ENCODE data around the gene USP14. TPM values are rescaled to one million over a fixed set of nuclear protein-coding genes. Genes with fewer than 3 reads are reported as not detected.

The USP14 gene
- total RNA-seq, 6 donors from 2014 or later, result 11.5 to 41.2 (median 33.0) TPM

DNA sequence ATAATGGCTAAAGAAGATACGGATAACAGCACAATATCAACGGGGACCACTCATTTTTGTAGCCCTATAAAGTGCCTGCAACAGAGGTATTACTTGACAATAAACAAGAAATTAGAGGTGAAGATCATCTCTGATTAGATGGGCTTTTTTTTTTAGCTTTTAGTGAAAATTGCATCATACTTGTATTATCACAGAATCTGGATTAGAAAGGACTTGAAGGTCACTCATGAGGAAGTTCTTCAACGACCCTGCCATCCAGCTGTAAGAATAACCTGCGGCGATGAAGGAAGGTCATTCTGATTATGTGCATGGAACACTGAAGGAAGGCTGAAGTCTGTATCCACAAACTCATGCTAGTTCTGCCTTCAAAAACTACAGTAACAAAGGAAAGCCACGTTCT is 69.0 kb downstream of the USP14 start:
- Histone ChIP-seq H3K27ac (no peak overlapping the region), H3K4me1 (no peaks in the 10 kb centered on the region), H3K27me3 (no peaks in the 10 kb centered on the region), H3K36me3 (peaks cover 0 to 56% (median 16%) of the 10 kb centered on the region in 4 donors), H3K4me3 (no peak overlapping the region), H3K9me3 (no peaks in the 10 kb centered on the region)
- DNase-seq, result no peak
- WGBS, 2 donors, result 88% methylated on average over 6 of the region's 6 CpGs
- TF ChIP-seq, protein P1, sequence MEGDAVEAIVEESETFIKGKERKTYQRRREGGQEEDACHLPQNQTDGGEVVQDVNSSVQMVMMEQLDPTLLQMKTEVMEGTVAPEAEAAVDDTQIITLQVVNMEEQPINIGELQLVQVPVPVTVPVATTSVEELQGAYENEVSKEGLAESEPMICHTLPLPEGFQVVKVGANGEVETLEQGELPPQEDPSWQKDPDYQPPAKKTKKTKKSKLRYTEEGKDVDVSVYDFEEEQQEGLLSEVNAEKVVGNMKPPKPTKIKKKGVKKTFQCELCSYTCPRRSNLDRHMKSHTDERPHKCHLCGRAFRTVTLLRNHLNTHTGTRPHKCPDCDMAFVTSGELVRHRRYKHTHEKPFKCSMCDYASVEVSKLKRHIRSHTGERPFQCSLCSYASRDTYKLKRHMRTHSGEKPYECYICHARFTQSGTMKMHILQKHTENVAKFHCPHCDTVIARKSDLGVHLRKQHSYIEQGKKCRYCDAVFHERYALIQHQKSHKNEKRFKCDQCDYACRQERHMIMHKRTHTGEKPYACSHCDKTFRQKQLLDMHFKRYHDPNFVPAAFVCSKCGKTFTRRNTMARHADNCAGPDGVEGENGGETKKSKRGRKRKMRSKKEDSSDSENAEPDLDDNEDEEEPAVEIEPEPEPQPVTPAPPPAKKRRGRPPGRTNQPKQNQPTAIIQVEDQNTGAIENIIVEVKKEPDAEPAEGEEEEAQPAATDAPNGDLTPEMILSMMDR (IDR thresholded peaks at IDR 0.05), result no peak
- no peak for TF ChIP-seq EP300 (IDR thresholded peaks at IDR 0.05)
- no peak for TF ChIP-seq POLR2AphosphoS5 (IDR thresholded peaks at IDR 0.05)
- ATAC-seq (ENCODE audit: low FRiP score in 2 of 2), result no peak

DNA sequence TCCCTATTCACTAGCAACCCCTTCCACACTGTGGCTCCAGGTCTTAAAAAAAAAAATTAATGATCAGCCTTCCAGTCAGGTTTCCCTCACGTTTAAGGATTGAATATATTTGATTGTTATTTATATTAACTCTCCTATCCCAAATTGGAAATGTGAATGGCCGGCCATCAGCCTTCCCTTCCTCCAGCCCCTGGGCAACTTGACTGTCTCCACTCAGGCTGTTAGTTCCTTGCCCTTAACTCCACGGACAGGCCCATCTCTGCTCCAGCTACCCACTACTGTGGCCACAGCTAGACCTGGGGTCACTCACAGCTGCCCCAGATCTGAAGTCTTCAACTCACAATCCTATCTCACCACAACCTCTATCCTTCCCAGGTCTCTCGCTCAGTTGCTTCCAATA is 69.5 kb downstream of the USP14 start:
- WGBS, 2 donors, result 92 to 93% methylated on average over 4 of the region's 4 CpGs
- Histone ChIP-seq H3K9me3 (no peaks in the 10 kb centered on the region), H3K27me3 (no peaks in the 10 kb centered on the region), H3K4me3 (no peak overlapping the region), H3K36me3 (peaks cover 0 to 51% (median 16%) of the 10 kb centered on the region in 4 donors), H3K4me1 (no peaks in the 10 kb centered on the region), H3K27ac (no peak overlapping the region)
- no peak for TF ChIP-seq POLR2A (IDR thresholded peaks at IDR 0.05)
- no peak for TF ChIP-seq POLR2AphosphoS5 (IDR thresholded peaks at IDR 0.05)
- TF ChIP-seq, protein P1 (IDR thresholded peaks at IDR 0.05), result no peak
- no peak for TF ChIP-seq EP300 (IDR thresholded peaks at IDR 0.05)
- no peak for DNase-seq
- no peak for ATAC-seq (ENCODE audit: low FRiP score in 2 of 2)

DNA sequence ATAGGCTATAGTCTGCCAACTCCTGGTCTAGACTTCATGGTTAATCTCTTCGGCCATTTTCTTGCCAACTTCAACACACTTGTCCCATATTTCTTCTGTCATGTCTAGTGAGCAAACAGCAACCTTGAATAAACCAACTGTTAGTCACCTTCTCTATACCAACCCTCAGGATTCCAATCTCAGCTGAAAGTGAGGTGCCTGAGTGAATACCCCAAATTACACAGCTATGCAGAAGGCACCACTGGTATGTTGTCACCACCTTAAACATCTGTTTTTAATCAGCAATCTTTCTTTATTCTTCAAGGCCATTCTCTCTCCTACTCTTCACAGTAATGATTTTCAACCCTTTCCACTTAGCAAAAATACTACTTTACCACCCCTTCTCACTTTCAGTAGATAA is 70.2 kb downstream of the USP14 start:
- WGBS, 2 donors, result 90% methylated on average over 1 of the region's 1 CpG
- H3K4me1 ChIP-seq, result no peaks in the 10 kb centered on the region
- no peaks in the 10 kb centered on the region for H3K9me3 ChIP-seq
- H3K27ac ChIP-seq, result no peak overlapping the region
- TF ChIP-seq, protein P1 (IDR thresholded peaks at IDR 0.05), result no peak
- no peak for TF ChIP-seq POLR2AphosphoS5 (IDR thresholded peaks at IDR 0.05)
- no peak for TF ChIP-seq POLR2A (IDR thresholded peaks at IDR 0.05)
- TF ChIP-seq EP300 (IDR thresholded peaks at IDR 0.05), result no peak
- no peak for ATAC-seq (ENCODE audit: low FRiP score in 2 of 2)
- H3K36me3 ChIP-seq, result peaks cover 0 to 44% (median 16%) of the 10 kb centered on the region in 4 donors
- no peak for DNase-seq
- H3K27me3 ChIP-seq, result no peaks in the 10 kb centered on the region
- H3K4me3 ChIP-seq, result no peak overlapping the region

DNA sequence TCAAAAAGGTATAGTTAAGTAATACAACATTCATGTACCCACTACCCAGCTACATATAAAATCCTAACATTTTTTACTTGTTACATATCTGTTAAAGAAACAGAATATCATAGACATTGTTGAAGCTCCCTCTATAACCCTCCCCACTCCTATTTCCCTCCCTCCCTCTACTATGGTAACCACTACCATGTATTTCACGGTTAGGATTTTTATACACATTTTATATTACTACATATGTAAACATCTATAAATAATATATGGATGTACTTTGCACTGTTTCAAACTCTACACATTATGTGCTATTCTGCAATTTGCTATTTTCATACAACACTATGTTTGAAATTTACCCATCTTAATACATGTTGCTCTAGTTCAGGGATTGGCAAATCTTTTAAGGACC is 73.2 kb downstream of the USP14 start:
- H3K27ac ChIP-seq, result no peak overlapping the region
- H3K4me1 ChIP-seq, result no peaks in the 10 kb centered on the region
- peaks cover 0 to 15% (median 0%) of the 10 kb centered on the region in 4 donors for H3K36me3 ChIP-seq
- DNase-seq, result no peak
- no peak overlapping the region for H3K4me3 ChIP-seq
- H3K9me3 ChIP-seq, result no peaks in the 10 kb centered on the region
- no peak for ATAC-seq (ENCODE audit: low FRiP score in 2 of 2)
- no peaks in the 10 kb centered on the region for H3K27me3 ChIP-seq
- TF ChIP-seq, protein P1 (IDR thresholded peaks at IDR 0.05), result no peak
- no peak for TF ChIP-seq POLR2A (IDR thresholded peaks at IDR 0.05)
- TF ChIP-seq POLR2AphosphoS5 (IDR thresholded peaks at IDR 0.05), result no peak
- TF ChIP-seq EP300 (IDR thresholded peaks at IDR 0.05), result no peak
- 83 to 89% methylated on average over 1 of the region's 1 CpG for WGBS, 2 donors

DNA sequence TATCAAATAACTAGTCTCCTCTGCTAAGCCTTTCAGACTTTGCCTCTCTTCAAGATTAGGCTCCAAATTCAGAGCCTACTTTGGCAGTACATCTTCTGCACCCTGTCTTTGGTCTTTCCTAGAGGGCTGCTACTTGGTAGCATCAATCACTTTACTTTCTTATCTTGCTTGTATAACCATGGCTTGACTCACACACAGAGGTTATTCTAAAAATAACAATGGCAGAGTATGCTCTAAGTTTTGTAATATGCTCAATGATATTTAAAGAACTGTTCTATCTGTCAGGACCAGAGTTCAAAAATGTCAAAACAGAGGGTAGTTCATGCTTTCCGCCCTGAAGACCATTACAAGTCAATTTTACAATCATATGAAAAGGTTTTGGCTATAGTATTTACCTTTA is 81.8 kb downstream of the USP14 start:
- TF ChIP-seq, protein P1 (IDR thresholded peaks at IDR 0.05), result no peak
- TF ChIP-seq EP300 (IDR thresholded peaks at IDR 0.05), result no peak
- no peak for TF ChIP-seq POLR2AphosphoS5 (IDR thresholded peaks at IDR 0.05)
- no peak for TF ChIP-seq POLR2A (IDR thresholded peaks at IDR 0.05)
- H3K27me3 ChIP-seq, result no peaks in the 10 kb centered on the region
- WGBS, 2 donors, result 100% methylated on average over 1 of the region's 1 CpG

More for the DNA sequence above, 81.8 kb downstream of the USP14 start:
- no peak overlapping the region for H3K4me3 ChIP-seq
- H3K9me3 ChIP-seq, result no peaks in the 10 kb centered on the region
- ATAC-seq (ENCODE audit: low FRiP score in 2 of 2) (no peak), DNase-seq (no peak)
- peaks cover under 1 to 36% (median 2%) of the 10 kb centered on the region in 4 donors for H3K36me3 ChIP-seq
- H3K27ac ChIP-seq, result no peak overlapping the region
- no peaks in the 10 kb centered on the region for H3K4me1 ChIP-seq

Measured in upper lobe of left lung (tissue), 6 donors.